ENCODE data around the gene GNA15. TPM values are rescaled to one million over a fixed set of nuclear protein-coding genes. Genes with fewer than 3 reads are reported as not detected.

Gene GNA15
- total RNA-seq, 3 donors from 2014 or later (not counting 1 experiment from before 2014, with no cell fraction given), result 3.9 to 10.4 (median 8.4) TPM

DNA sequence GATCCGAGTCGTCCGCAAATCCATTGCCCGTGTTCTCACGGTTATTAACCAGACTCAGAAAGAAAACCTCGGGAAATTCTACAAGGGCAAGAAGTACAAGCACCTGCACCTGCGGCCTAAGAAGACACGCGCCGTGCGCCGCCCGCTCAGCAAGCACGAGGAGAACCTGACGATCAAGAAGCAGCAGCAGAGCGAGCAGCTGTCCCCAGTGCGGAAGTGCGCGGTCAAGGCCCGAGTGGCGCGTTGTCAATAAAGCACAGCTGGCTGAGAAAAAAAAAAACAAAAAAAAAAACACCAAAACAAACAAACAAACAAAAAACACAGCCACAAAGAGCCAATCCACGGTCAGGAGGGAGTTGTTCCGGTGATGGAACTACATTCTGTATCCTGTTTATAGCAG, 4.7 kb upstream of the GNA15 start:
- Histone ChIP-seq H3K4me3 (ENCODE audit: low read length) (no peak overlapping the region), H3K36me3 (ENCODE audit: control insufficient read depth, insufficient read depth, low read length) (no peaks in the 10 kb centered on the region), H3K27me3 (ENCODE audit: control insufficient read depth, insufficient read depth, low read length) (peaks cover 2% of the 10 kb centered on the region), H3K27ac (ENCODE audit: low read length) (no peak overlapping the region), H3K9me3 (ENCODE audit: control insufficient read depth, insufficient read depth, low read length) (no peaks in the 10 kb centered on the region), H3K4me1 (ENCODE audit: control insufficient read depth, insufficient read depth, low read length) (peaks cover 24% of the 10 kb centered on the region)
- Mint-ChIP-seq H3K4me1 (peaks cover 12 to 16% of the 10 kb centered on the region in 2 donors), H3K36me3 (no peaks in the 10 kb centered on the region), H3K27me3 (ENCODE audit: low read depth in 2 of 2) (no peaks in the 10 kb centered on the region), H3K27ac (no peak overlapping the region), H3K4me3 (no peak overlapping the region), H3K9me3 (no peaks in the 10 kb centered on the region)
- intact Hi-C loops (cut with micrococcal nuclease), result loop anchor here (5.0 kb wide), 1 partner anchor 46 kb away; the partner anchor contains the start of gene S1PR4
- no peak for ATAC-seq
- TF ChIP-seq, protein P1, sequence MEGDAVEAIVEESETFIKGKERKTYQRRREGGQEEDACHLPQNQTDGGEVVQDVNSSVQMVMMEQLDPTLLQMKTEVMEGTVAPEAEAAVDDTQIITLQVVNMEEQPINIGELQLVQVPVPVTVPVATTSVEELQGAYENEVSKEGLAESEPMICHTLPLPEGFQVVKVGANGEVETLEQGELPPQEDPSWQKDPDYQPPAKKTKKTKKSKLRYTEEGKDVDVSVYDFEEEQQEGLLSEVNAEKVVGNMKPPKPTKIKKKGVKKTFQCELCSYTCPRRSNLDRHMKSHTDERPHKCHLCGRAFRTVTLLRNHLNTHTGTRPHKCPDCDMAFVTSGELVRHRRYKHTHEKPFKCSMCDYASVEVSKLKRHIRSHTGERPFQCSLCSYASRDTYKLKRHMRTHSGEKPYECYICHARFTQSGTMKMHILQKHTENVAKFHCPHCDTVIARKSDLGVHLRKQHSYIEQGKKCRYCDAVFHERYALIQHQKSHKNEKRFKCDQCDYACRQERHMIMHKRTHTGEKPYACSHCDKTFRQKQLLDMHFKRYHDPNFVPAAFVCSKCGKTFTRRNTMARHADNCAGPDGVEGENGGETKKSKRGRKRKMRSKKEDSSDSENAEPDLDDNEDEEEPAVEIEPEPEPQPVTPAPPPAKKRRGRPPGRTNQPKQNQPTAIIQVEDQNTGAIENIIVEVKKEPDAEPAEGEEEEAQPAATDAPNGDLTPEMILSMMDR (IDR thresholded peaks at IDR 0.05), result no peak
- peak in 1 of 2 donors; percentile 50 for DNase-seq
- 87% methylated on average over 24 of the region's 24 CpGs for WGBS (ENCODE audit: insufficient coverage)

DNA sequence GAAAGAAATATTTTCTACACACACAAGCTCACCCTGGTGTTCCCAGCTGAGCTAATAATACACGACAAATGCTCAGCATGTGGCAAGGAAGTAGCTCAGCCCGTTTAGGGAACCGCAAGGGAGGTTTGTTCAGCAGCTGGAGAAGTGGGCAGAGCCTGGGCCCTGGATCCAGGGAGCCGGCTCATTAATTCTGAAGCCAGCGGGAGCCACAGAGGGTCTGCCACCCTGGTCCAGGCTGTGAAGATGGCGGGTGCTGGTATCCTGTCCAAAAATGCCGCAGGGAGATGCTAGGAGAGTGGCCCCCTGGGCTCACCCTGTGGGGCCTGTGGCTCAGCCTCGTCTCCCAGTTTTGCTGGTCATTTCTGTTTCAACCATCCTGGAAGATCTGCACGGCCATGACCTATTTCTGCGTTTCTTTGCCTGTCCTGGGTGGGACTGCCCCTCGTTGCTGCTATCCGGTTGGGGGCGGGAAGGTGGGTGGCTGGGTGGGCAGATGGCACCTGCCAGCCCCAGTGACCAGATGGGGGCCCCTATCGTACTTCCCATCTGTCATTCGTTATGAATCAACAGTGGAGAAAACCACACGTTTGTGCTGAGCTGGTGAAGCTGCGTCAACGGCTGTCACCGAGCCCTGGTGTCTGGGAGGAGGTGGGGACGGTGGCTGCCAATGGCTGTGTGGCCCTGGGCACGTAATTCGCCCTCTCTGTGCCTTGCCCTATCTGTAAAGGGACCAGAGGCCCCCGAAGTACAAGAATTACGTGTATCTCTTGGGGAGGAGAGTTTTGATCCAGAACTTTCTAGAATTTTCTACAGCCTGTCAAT, 2.7 kb upstream of the GNA15 start:
- Mint-ChIP-seq H3K4me3 (peak overlapping the region; percentile 74), H3K36me3 (no peaks in the 10 kb centered on the region), H3K27ac (peak overlapping the region; percentile 82 to 92), H3K4me1 (peaks cover 12 to 16% of the 10 kb centered on the region in 2 donors), H3K27me3 (ENCODE audit: low read depth in 2 of 2) (peaks cover 5 to 8% of the 10 kb centered on the region in 2 donors), H3K9me3 (no peaks in the 10 kb centered on the region)
- intact Hi-C loops (cut with micrococcal nuclease), result loop anchor here (5.0 kb wide), 1 partner anchor 44 kb away; the partner anchor contains the start of gene S1PR4
- DNase-seq, result peak; percentile 72 to 88
- Histone ChIP-seq H3K36me3 (ENCODE audit: control insufficient read depth, insufficient read depth, low read length) (no peaks in the 10 kb centered on the region), H3K27me3 (ENCODE audit: control insufficient read depth, insufficient read depth, low read length) (peaks cover 2% of the 10 kb centered on the region), H3K4me1 (ENCODE audit: control insufficient read depth, insufficient read depth, low read length) (peaks cover 30% of the 10 kb centered on the region), H3K27ac (ENCODE audit: low read length) (peak overlapping the region; percentile 80), H3K4me3 (ENCODE audit: low read length) (no peak overlapping the region), H3K9me3 (ENCODE audit: control insufficient read depth, insufficient read depth, low read length) (no peaks in the 10 kb centered on the region)
- peak; percentile 92 to 95 (median 93) for ATAC-seq
- TF ChIP-seq, protein P1 (IDR thresholded peaks at IDR 0.05), result no peak
- WGBS (ENCODE audit: insufficient coverage), result 2% methylated on average over 24 of the region's 24 CpGs

DNA sequence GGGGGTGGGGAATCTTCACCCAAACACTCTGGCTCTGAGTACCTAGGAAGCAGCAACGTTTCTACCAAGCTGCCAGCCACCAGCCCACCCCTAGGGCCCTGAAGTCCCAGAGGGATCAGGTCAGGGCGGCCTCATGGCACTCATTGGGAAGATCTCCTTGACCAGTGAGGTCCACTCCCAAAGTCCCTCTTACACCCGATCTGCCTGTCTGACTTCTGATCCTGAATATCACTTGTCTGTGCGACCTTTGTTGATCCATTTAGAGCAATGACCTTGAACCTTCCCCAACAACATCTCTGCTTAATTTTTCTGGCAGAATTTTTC, 2.1 kb upstream of the GNA15 start:
- peaks cover 30% of the 10 kb centered on the region for H3K4me1 ChIP-seq (ENCODE audit: control insufficient read depth, insufficient read depth, low read length)
- Mint-ChIP-seq H3K36me3 (no peaks in the 10 kb centered on the region), H3K4me1 (peaks cover 12 to 16% of the 10 kb centered on the region in 2 donors), H3K27ac (peak overlapping the region; percentile 82 to 92), H3K9me3 (no peaks in the 10 kb centered on the region), H3K27me3 (ENCODE audit: low read depth in 2 of 2) (peaks cover 5 to 8% of the 10 kb centered on the region in 2 donors), H3K4me3 (peak overlapping the region; percentile 74)
- intact Hi-C loops (cut with micrococcal nuclease), result loop anchor here (5.0 kb wide), 1 partner anchor 44 kb away; the partner anchor contains the start of gene S1PR4
- 61% methylated on average over 4 of the region's 4 CpGs for WGBS (ENCODE audit: insufficient coverage)
- H3K9me3 ChIP-seq (ENCODE audit: control insufficient read depth, insufficient read depth, low read length), result no peaks in the 10 kb centered on the region
- TF ChIP-seq, protein P1 (IDR thresholded peaks at IDR 0.05), result no peak
- peaks cover 2% of the 10 kb centered on the region for H3K27me3 ChIP-seq (ENCODE audit: control insufficient read depth, insufficient read depth, low read length)
- H3K27ac ChIP-seq (ENCODE audit: low read length), result peak overlapping the region; percentile 80
- H3K36me3 ChIP-seq (ENCODE audit: control insufficient read depth, insufficient read depth, low read length), result no peaks in the 10 kb centered on the region
- no peak overlapping the region for H3K4me3 ChIP-seq (ENCODE audit: low read length)
- DNase-seq (no peak), ATAC-seq (no peak)

All from natural killer cell (primary cell).